DMS114 treated with DMSO at 0.1 percent for 48 hours (cell line): ENCODE measurements around the gene WFDC1.

ENCODE experiments used
- DNase-seq: peaks from one replicate; lab custom pipeline; 2025; ENCODE audit not compliant: unreplicated experiment; lab: John Stamatoyannopoulos, UW

WFDC1 gene

DNA sequence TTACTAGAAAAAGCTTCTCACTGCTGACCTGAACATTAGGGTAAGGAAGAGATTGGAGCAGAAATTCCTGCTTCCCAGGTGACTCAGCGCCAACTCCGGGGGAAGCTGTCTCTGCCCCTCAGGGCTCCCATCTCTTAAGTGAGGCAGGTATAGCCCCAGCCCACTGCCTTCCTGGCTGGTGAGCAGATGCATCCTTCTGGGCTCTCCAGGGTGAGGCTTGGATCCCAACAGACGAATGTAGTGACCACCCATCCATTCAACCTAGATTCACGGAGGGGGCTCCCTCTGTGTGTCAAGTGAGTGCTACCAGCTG, 76.8 kb downstream of the WFDC1 start:
- no peak for DNase-seq

DNA sequence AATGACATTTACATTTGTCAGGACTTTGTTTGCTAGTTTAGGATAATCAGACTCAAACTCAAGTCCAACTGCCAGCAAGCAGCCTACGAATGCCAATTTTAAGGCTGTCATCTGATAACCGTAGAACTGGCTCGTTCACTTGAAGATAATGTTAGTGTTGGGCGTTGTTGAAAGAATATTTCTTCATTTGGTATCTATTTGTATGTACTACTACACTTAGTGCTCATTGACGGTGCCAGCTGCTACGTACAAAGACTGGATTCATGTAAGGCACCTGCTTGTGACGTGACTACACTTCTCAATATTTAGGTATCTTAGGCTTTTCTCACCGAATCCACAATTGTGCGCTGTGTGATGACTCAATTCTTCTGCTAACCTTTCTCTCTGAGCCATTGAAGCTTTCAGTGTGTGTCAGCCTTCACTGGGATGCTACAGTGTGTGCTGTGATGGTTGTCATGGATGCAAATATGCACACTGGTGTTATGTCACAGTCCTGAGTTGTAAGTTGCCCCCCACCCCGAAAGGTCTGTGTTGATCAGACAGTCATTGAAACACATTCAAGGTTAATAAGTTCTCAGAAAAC, 79.3 kb downstream of the WFDC1 start:
- no peak for DNase-seq

DNA sequence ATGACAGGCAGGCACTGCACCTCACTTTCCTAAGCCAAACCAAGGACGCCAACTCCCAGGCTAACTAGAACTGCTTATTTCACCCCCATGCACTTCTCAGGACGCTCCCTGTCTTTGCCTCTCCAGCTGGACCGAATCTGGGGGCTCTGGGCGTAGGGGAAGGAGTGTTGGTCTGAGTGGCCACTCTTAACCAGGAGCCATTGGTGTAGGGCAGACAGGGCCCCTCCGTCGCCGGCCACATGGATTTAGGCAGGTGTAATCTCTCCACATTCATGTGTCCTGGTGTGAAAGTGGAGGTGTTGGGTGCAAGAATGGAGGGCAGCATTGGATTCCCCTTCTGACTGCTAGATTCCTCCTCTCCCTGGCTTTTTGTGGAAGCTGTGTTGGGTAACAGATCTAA, 83.4 kb downstream of the WFDC1 start:
- no peak for DNase-seq

DNA sequence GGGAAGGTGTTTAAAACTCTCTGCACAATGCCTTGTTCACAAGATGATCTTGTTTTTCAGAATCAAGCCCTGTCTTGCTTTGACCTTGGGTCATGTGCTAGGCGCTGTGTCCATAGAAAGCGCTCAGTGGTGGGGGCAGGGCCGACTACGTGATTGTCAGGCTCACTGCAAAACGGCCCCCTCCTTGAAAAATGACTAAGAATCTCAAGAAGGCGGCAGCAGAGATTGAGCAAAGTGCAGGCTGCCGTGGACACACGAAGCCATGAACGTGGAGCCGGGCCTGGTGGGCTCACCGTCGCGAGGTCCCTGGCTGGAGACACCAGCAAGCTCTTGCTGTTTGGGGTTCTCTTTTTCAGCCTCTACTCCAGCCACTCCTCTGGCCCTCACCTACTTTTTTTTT, 83.9 kb downstream of the WFDC1 start:
- no peak for DNase-seq

DNA sequence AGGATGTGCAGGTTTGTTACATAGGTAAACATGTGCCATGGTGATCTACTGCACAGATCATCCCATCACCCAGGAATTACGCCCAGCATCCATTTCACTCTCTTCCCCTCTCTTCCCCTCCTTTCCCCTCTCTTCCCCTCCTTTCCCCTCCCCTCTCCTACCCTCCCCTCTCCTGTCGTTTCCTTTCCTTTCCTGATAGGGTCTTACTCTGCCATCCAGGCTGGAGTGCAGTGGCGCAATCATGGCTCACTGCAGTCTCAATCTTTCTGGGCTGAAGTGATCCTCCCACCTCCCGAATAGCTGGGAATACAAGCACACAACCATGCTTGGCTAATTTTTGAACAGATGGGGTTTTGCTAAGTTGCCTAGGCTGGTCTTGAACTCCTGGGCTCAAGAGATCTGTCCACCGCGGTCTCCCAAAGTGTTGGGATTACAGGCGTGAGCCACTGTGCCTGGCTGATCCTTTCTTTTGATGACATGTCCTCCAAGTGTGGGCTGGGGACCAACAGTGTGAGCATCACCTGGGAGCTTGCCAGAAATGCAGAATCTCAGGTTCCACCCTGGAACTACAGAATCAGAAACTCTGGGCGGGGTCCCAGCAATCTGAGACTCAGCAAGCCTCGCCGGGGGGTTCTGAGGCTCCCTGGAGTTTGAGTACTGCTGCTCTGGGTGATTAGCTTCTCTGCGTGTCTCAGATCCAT, 84.5 kb downstream of the WFDC1 start:
- no peak for DNase-seq
